Left renal cortex interstitium (tissue), 4 donors: ENCODE measurements around the gene COL3A1. TPM values are rescaled to one million over a fixed set of nuclear protein-coding genes. Genes with fewer than 3 reads are reported as not detected.

Experiments used
- polyA plus RNA-seq, 4 donors: library from polyadenylated mRNA; unstranded; fragments of 120-200 nt; gene quantifications; one replicate each; pipeline ENCODE4 v1.2.1, GENCODE V29; 2013; ENCODE audit not compliant: insufficient read length in 4 of 4

Gene COL3A1
- polyA plus RNA-seq, 4 donors: 802 to 1,385 (median 1,109) TPM

Other genes with a start within 250 kb of the COL3A1 start
- gene COL5A2, start 205.4 kb downstream of the COL3A1 start, polyA plus RNA-seq: 100 to 1,000 TPM; 123 to 180 (median 150) TPM